NCI-H82 treated with DMSO at 0.1 percent for 48 hours (cell line): Measurements from ENCODE around the gene PCBP3.
"Not testable (repeated sequence)": the region's sequence is repeated elsewhere in the genome, so short reads cannot be mapped to it uniquely, and the experiment has no call there.

Experiments used
- DNase-seq: peaks from one replicate; lab custom pipeline; 2025; ENCODE audit not compliant: unreplicated experiment; lab: John Stamatoyannopoulos, UW

PCBP3 gene

DNA sequence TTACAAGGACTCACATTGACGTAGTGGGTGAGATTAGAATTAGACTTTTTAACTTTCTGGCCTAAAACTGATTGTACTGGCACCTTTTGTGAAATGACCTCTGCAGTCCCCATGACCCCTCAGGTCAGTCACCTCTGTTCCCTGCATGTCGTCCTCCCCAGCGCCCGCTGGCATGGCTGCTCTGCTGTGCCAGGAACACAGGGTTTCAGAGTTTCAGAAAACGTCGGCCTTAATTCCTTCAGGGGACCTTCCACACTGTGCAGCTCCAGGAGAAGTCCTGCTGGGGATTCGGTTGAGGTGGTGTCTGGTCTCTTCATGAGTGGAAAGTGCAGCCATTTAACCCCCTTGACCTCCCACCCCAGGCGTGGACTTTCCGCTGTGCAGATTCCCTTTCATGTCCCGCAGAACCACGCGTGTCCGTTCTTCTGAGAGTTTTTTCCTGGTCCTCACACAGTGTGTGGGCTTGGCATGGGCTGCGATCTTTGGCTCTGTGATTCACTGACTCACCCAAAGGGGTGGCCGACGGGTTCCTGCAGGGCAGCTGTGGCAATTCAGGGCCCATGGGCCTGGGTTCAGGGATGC lies 179.7 kb downstream of the PCBP3 start:
- DNase-seq = no peak

- DNase-seq = no peak
Observed at GRCh38 chr21:45824546-45825215, 181.2 kb downstream of the PCBP3 start.

GRCh38 chr21:45825219-45825618 lies 181.7 kb downstream of the PCBP3 start:
- DNase-seq = no peak

- no peak for DNase-seq
Observed at GRCh38 chr21:45826676-45827301, 183.3 kb downstream of the PCBP3 start.

GRCh38 chr21:45827302-45827692 lies 183.8 kb downstream of the PCBP3 start:
- no peak for DNase-seq

- DNase-seq = no peak
Observed at GRCh38 chr21:45827881-45828579, 184.5 kb downstream of the PCBP3 start.

DNA sequence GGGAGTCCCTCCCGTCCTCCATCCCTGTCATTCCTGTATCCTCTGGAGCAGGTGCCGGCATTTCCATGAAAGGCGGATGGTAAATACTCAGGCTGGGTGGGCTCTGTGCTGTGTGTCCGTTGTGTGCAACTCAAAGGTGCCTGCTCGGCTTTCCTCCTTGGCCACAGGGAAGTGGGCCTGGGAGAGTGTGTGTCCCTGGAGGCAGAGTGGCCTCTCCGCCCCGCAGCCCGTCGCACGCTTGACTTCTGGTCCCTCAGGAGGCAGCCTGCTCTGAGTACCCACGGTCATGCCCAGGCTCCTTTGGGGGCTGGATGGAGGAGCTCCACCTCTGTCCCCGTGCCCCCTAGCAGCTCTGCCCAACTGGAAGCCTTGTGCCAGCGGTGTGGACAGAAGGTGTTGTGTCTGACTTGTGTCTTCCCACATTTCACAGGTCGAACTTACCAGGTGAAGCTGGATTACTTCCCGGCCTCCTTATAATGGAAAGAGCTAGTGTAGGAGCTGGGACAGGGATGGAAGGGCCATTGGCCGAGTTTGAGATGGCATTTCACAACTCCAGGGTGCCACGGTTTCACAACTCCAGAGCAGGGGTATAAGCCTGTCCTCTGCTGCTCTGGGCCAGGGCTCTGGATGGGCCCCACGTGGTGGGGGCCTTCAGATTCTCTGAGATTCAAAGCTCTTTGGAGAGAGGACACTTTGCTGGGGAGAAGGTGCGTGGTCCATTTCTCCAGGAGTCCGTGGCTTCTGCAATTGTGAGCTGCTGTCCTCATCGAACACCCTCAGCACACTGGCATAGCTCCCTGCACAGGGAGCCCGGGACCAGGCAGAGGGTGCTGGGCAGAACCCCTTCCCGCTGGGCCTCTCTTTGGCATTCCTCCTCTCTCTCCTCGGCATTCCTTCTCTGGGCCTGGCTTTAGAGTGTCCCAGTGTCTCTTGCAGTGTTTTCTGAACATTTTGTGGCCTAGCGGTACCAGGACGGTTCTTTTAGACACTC lies 185.3 kb downstream of the PCBP3 start:
- no peak for DNase-seq

GRCh38 chr21:45829668-45830067 lies 186.1 kb downstream of the PCBP3 start:
- no peak for DNase-seq

DNA sequence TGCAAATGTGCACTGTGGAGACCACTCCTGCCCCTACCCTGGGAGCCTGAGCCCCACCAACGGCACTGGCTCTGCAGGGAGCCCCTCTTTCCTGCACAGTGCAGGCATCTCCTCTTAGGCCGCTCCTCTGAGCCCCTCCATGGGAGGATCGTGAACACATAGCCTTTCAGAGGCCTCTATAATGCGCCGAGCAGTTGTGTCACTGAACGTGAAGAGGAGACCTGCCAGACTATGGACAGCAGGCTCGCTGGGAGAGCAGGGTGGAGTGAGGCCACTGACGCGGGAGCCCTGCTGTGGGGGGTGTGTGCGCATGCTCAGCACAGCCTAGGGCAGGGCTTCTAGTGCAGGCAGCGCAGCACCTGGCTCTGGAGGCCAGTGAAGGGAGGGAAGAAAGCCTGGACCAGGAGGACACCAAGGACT lies 186.7 kb downstream of the PCBP3 start:
- no peak for DNase-seq

- DNase-seq = no peak
Observed at GRCh38 chr21:45830720-45831366, 187.3 kb downstream of the PCBP3 start.

DNA sequence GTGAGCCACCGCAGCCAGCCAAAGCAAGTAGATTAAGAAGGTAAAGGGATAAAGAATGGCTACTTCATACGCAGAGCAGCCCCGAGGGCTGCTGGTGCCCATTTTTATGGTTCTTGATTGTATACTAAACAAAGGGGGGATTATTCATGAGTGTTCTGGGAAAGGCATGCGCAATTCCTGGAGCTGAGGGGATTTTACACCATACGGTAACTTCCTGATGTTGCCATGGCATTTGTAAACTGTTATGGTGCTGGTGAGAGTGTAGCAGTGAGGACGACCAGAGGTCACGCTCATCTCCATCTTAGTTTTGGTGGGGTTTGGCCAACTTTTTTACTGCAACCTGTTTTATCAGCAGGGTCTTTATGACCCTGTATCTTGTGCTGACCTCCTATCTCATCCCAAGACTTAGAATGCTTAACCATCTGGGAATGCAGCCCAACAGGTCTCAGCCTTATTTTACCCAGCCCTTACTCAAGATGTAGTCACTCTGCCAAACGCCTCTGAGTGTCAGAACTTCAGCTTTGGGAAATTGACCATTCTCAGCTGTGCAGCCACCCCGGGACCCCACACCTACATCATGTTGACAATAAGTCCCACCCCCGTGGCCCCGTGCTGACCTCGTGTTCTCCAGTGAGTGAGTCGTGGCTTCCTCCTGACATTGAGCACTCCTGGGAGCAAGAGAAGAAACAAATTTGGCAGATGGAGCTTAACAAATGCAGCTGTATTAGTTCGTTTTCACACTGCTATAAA lies 188.6 kb downstream of the PCBP3 start:
- DNase-seq = no peak

DNA sequence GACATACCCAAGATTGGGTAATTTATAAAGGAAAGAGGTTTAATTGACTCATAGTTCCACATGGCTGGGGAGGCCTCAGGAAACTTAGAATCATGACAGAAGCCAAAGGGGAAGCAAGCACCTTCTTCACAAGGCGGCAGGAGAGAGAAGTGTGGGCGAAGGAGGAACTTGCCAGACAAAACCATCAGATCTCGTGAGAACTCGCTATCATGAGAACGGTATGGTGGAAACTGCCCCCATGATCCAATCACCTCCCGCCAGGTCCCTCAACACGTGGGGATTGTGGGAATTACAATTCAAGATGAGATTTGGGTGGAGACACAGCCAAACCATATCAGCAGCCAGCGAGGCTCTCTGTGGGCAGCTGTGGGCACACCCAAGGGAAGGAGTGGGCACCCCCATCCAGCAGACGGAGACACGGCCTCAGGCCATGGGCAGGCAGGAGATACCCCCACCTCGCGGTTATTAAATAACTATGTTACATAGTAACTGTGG lies 189.3 kb downstream of the PCBP3 start:
- DNase-seq = not testable (repeated sequence)

DNA sequence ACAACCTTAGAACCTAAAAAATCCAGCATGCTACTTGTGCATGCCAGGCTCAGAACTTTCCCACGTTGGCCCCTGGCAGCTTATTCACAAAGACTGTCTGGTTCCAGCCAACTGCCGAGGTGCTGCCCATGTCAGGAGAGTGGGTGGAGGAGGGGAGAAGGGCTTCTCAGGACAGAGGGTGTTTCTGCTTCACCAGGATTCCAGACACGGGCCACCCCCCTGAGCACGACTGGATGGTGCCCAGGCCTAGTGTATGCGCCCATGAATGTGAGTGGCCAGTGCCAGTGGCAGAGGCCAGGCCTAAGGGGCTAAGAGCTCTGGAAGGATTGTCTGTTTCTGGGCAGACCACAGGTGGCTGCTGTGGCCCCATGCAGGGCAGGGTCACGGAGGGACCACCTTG lies 189.9 kb downstream of the PCBP3 start:
- DNase-seq = no peak

GRCh38 chr21:45834026-45834715 lies 190.6 kb downstream of the PCBP3 start:
- DNase-seq = no peak

DNA sequence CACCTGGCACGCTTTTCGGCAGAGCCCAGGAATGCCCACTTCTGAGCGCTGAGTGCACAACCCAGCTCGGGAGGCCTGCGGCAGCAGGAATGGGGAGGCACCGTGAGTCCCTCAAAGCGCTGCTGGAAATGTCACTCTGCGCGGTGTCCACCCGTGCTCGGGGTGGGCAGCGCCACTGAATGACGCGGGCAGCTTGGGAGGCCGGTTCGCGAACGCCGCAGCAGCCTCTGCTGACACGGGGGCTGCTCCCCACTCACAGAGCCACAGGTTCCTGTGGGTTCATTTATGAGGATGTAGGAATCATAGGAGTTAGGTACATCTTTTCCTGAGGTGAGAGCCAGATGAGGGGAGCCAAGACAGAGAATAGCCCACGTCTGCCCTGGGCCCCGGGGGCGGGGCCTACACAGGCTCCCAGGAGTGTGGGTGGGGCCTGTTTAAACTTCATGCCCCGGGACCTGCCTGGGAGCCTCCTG lies 191.3 kb downstream of the PCBP3 start:
- no peak for DNase-seq

DNA sequence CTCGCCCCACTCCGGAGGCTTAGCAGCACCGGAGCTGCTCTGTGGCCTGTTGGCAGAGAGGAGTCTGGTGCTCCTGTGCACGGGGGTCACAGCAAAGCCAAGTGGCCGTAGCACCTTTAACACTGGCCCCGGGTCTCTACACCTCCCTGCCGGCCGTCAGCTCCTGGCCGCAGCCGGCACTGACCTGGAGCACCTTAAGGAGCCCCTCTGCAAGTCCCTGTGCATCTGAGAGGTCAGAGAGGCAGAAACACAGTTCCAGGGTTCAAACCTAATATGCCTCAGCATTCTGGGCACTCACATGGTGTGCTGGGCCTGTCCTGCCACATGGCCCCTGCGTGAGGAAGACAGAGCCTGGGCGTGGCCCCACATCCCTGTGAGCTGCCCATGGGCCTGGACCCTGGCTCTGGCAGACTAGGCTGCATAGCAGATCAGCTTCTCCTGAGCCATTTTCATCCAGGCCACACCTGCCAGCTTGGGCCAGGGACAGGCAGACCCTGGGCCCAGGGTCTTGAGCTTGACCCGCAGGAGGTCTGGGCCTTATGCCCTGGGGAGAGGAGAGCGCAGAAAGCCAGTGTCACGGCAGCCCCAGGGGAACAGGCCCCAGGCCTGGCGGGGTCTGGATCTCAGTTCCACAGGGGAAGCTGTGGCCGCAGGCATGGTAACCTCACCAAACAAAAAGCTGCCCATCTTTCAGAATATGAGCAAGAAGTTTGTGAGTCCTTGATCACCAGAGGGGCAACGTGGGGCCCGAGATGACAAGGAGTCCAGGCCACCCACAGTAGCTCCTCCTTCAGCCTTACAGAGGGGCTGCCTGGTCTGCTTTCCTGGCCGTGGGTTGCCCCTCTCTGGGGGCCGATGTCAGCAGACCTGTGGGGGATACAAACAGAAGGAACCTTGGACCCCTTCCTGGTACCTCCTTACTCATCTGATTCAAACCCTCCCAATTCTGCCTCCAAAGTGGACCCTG lies 192.1 kb downstream of the PCBP3 start:
- no peak for DNase-seq

GRCh38 chr21:45836268-45836655 lies 192.7 kb downstream of the PCBP3 start:
- DNase-seq = no peak
